ENCODE data around the gene EGFR.
"Not testable (repeated sequence)": the region's sequence is repeated elsewhere in the genome, so short reads cannot be mapped to it uniquely, and the experiment has no call there.

EGFR gene

DNA sequence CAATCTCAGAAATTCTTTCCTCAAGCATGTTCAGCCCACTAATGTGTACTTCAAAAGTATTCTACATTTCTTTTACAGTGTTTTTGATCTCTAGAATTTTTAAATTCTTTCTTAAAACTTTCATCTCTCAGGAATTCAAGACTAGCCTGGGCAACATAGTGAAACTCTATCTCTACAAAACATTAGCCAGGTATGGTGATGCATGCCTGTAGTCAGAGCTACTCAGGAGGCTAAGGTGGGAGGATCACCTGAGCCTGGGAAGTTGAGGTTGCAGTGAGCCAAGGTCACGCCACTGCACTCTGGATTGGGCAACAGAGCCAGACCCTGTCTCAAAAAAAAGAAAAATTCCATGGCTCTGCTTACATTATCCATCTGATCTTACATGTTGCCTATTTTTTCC lies 5.0 kb upstream of the EGFR start:
- no peak for DNase-seq

DNA sequence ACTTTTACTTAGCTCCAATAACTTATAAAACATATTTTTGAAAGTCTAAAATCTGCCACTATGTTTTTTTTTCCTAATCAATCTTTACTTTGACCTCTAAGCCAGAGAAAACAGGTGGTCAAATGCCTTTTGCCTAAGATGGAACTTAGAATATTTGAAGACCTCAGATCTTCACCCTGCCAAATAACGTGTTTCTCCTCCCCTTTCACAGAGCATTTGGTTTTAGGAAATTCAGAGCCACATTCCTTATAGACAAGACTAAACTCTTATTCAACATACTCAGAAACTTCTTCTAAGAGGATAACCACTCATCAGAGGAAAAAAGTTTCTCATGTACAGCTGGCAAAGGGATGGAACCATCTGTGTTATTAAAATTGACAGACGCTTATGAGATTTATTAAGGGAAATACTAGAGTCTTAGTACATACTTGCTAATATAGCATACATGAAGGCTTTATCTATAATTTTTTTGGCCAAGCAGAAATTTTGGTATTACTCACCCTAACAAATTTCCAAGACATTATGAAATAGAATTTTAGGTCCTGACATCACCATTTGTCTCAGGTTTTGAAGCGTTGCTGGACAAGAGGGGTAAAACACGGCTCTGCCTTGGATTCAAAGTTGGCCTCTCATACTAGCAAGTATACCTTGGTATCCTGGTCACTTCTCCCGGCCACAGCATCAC lies 2.6 kb upstream of the EGFR start:
- DNase-seq: no peak

DNA sequence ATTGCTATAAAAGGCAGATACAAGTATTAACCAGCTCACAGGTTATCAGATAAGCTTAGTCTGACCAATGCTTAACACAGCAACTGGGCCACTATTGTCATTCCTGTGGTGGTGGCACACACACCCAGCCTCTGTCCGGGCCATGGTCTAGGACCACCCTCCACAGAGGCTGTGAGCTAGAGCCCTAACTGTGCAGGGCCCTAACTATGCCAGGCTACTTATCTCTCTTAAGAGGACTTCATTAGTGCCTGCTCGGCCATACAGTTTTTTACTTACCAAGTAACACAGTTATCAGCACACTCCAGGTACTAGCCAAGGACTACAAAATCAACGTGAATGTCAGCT lies 2.1 kb upstream of the EGFR start:
- DNase-seq: no peak

DNA sequence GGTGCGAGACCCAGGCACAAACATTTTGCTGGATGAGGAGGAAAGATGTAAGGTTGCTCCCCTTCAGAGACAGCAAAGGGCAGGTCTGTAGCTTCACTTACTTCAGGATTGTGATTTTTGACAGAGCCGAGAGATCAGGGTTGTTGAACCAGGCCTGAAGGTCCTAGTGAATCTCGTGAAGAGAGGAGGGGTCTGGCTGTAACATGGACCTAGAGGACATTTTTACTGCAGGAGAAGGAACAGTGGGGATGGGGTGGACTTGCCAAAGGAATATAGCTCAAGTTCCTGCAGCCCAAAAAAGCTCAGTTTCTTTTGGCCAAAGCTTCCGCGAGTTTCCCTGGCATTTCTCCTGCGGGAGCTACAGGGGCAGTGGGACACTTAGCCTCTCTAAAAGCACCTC lies 976 bp upstream of the EGFR start:
- DNase-seq: no peak

- no peak for DNase-seq
Measured at GRCh38 chr7:55019191-55019690, 424 bp downstream of the EGFR start.

GRCh38 chr7:55019691-55020465 lies 1.1 kb downstream of the EGFR start:
- DNase-seq: no peak

GRCh38 chr7:55020466-55020871 lies 1.7 kb downstream of the EGFR start:
- no peak for DNase-seq

DNA sequence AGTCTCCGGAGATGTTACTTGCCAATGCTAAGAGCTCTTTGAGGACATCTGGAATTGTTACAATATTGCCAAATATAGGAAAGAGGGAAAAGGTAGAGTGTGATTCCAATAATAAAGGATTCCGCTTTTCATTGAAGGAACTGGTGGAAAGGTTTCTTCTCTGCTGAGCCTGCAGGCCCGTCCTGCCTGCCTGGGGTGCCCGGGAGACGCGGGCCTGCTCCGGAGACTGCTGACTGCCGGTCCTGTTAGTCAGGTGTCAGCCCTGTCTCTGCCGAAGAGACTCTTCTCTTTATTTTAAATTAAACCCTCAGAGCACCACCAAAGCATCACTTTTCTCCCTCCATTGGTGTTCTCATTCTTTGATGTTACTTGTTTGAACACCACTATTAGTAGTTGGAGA lies 2.2 kb downstream of the EGFR start:
- DNase-seq: no peak

DNA sequence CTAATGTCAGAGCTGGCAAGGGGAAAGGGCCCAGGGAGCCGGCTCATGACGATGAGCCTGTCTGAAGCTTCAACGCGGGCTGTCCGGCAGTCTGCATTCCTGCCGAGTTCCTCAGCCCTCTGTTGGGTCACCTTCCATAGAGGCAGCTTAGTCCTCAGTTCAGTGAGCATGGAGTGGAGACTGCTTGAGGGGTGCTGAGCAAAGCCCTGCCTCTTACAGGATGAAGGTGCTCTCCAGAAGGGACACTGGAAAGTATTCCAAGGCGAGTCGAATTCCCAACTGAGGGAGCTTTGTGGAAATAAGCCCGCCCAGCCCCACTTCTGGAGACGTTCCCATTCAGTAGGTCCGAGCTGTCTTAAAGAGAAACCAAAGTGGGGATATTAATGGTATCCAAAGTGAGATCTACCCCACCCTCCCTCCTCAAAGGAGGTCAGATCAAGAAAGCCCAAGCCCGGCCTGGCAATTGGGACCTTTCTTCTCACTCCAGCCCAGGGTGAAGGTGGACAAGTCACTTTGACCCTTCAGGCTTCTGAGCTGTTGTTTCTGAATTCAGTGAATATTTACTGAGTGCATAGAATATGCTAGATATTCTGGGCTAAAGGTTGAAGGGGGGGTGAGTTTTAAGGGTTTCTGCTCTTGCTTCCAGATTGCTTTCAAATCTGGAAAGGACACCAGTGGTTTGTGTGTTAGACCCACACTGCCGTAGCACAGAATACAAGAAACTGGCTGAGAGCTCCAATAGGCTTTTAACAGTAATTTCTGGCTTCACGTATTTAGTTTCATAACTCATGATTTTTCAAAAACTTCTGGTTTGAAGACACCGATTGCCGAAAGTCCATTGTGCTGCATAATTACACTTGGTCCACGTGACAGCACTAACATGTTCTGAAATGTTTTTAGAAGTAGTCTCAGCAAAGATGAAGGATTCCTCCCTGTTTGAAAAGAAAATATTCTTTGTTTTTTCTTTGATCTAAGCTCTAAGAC lies 3.5 kb downstream of the EGFR start:
- DNase-seq: no peak

- no peak for DNase-seq
Measured at GRCh38 chr7:55023841-55024505, 5.2 kb downstream of the EGFR start.

GRCh38 chr7:55024776-55025175 lies 6.0 kb downstream of the EGFR start:
- no peak for DNase-seq

DNA sequence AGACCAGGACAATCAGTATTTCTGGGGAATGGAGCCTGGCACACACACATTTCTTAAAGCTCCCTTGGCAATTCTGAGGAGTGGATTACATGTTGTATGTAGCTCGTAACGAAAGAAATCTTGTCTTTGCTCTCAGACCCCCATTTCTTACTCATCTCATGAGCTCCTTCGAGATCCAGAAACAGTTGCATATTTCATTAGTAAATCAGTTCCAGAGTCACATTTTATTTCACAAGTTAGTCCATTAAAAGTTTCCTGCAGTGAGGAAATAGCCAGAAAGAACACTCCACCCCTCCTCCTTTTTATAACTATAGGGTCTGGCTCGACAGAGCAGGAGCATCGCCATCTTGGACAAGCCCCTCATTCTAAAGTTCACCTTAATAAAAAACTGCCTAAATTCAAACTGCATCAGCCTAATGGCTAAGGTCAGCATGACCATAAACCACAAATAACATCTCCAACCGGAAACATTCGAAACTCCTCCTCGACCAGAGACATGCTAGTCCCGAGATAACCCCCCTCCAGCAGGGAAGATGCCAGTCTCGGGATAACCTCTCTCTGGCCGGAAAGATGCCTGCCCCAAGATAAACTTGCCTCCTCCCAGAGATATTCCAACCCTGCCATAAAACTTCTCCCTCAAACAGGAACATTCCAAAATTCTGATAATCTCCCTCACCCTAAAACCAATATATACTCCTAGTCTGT lies 7.4 kb downstream of the EGFR start:
- DNase-seq: no peak

DNA sequence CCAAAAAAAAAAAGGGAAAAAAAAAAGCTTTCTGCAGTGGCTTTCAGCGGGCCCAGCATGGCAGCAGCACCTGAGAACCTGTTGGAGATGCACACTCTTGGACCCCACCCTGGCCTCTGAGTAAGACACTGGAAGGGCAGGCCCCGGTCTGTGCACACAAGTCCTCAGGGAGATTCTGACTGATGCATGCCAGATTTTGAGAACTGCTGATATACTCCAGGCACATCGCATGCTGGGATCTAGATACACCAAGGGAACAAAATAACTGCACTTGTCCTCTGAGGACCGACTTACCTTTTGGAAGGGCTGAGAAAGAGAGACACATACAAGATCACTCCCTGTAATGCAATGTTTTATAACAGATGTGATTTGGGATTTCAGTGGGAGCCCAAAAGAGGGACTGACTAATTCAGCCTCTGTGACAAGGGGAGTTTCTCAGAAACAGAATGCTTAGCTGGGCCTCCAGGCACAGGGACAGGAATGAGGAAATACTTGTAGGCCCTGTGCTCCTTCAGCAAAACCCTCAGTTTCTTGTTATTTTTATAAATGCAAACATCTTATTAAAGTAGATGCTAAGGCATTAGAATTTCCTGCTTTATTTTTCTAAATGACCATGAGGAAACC lies 8.2 kb downstream of the EGFR start:
- no peak for DNase-seq

- DNase-seq: no peak
Measured at GRCh38 chr7:55028011-55028410, 9.2 kb downstream of the EGFR start.

- no peak for DNase-seq
Measured at GRCh38 chr7:55030314-55030713, 11.5 kb downstream of the EGFR start.

- DNase-seq: no peak
Measured at GRCh38 chr7:55031075-55031474, 12.3 kb downstream of the EGFR start.

DNA sequence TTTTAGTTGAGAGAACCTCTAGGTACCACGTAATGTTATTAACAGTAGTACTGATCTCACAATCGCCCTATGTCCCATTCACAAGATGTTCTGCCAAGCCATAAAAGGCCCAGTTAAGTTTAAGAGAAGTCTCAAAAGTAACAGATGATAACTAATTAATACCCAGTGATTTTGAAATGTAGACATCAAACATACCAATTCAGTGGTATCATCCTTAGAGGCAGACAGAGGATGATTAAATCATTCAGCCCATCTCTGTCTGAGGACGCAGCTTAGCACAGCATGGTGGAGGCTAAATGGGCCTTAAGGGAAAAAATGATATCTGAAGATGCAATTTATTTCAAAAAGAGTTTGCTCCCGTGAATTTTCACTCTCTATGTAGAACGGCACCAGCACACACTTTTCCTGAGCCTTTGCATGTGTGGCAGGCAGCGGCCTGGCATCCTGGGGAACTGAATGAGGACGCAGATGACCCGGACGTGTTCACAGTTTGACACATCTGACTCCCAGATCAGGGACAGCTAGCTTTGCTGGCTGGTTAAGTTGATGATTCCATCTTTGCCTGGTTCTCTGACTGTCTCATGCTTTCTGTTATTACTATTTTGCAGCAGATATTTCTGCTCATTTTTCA lies 13.4 kb downstream of the EGFR start:
- DNase-seq: no peak

GRCh38 chr7:55033236-55033846 lies 14.5 kb downstream of the EGFR start:
- no peak for DNase-seq

DNA sequence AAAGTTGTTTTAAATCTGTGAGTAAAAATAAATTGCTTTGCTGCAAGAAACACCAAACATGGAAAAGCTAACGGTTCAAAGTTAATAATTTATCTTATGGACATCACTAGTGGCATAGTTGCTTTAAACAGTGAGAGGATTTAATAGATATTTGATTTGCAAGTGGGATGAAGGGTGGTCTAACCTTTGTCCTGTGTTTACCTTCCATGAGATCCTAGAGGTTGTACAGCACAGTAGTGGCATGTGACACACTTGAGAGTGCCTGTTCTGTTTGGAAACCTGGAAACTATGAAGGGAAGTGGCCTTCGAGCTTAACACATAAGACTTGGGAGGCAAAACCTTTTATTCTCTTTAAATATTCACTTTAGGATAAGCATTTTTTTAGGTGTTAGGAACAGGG lies 16.0 kb downstream of the EGFR start:
- no peak for DNase-seq

DNA sequence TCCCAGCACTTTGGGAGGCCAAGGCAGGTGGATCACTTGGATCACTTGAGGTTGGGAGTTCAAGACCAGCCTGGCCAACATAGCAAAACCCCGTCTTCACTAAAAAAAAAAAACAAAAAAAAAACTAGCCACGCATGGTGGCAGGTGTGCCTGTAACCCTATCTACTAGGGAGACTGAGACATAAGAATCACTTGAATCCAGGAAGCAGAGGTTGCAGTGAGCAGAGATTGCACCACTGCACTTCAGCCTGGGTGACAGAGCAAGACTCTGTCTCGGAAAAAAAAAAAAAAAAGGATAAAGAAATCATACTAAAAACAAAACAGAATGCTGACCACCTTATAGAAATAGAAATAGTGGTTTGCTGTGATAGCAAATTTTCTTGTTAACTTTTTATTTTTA lies 16.6 kb downstream of the EGFR start:
- DNase-seq: not testable (repeated sequence)

All from midbrain (tissue), 1 donor.